Spleen (tissue), 13 donors: ENCODE data around the gene RBBP4. TPM values are rescaled to one million over a fixed set of nuclear protein-coding genes. Genes with fewer than 3 reads are reported as not detected.

Source experiments
- DNase-seq: peaks from one replicate; pipeline ENCODE4 v3.0.0-alpha.2; 2020
- H3K27ac ChIP-seq, 8 donors: fragments of 200-600 bp; sonication (generic) in 7 of 8; 1 replicate in 4 of 8; 2 replicates in 4 of 8; pipeline versions ENCODE4 v1.5.0 to v1.8.0; 2016 to 2021; ENCODE audit warnings: inconsistent platforms in 4 of 8, mild to moderate bottlenecking in 4 of 8, moderate library complexity in 1 of 8
- H3K27me3 ChIP-seq, 7 donors: fragments of 200-600 bp; sonication (generic) in 6 of 7; replicated peaks in 1 of 7; 1 replicate in 4 of 7; 2 replicates in 3 of 7; pipeline versions ENCODE4 v1.5.0 to v1.8.0; 2016 to 2021; ENCODE audit warnings: inconsistent platforms in 3 of 7, mild to moderate bottlenecking in 1 of 7
- H3K36me3 ChIP-seq, 6 donors: fragments of 200-600 bp; sonication (generic) in 5 of 6; 1 replicate in 4 of 6; 2 replicates in 2 of 6; pipeline versions ENCODE4 v1.5.0 to v1.8.0; 2016 to 2021; ENCODE audit warnings: inconsistent platforms in 2 of 6
- H3K4me1 ChIP-seq, 6 donors: fragments of 200-600 bp; sonication (generic) in 5 of 6; 1 replicate in 3 of 6; 2 replicates in 3 of 6; pipeline versions ENCODE4 v1.5.0 to v1.8.0; 2016 to 2021; ENCODE audit warnings: inconsistent platforms in 3 of 6
- H3K4me3 ChIP-seq, 8 donors: fragments of 200-600 bp; sonication (generic) in 7 of 8; 1 replicate in 4 of 8; 2 replicates in 4 of 8; pipeline versions ENCODE4 v1.5.0 to v1.8.0; 2016 to 2021; ENCODE audit warnings: inconsistent platforms in 4 of 8, mild to moderate bottlenecking in 4 of 8, moderate library complexity in 2 of 8
- H3K9me3 ChIP-seq, 8 donors: fragments of 200-600 bp; sonication (generic) in 7 of 8; 1 replicate in 4 of 8; 2 replicates in 4 of 8; pipeline versions ENCODE4 v1.5.0 to v1.8.0; 2016 to 2021; ENCODE audit warnings: inconsistent platforms in 4 of 8
- POLR2A ChIP-seq, 3 donors: fragments of 450-650 bp; IDR thresholded peaks; one replicate each; pipeline ENCODE4 v1.5.1; 2017; ENCODE audit warnings: antibody characterized with exemption in 3 of 3, mild to moderate bottlenecking in 1 of 3
- POLR2AphosphoS5 ChIP-seq, 3 donors: sonication (generic); formaldehyde crosslinking; IDR thresholded peaks; one replicate each; pipeline ENCODE4 v1.5.1; 2017; ENCODE audit warnings: antibody characterized with exemption in 3 of 3
- WGBS, 5 donors: extraction: QIAGEN DNeasy Blood & Tissue Kit in 3 of 5; methylation state at CpG; one replicate each; pipeline versions ENCODE4 v1.1.5 to v1.1.7; 2013 to 2018; 5-methylcytosine and 5-hydroxymethylcytosine counted together
- intact Hi-C: fragments of 100-400 bp; cut with DNase I; formaldehyde crosslinking; loops from one replicate; pipeline ENCODE4 v1.15.0; 2023; ENCODE audit warnings: low total_unique reads
- long read RNA-seq, 2 donors: transcript quantifications; one replicate each; lab custom pipeline, GENCODE V29; 2026
- polyA plus RNA-seq, 3 donors: library from polyadenylated mRNA; stranded (reverse); fragments of 200-250 nt; gene quantifications; one replicate each; pipeline ENCODE4 v1.2.1, GENCODE V29; 2013
- total RNA-seq, 7 donors: library from RNA; depleted of rRNA in 3 of 7; stranded (reverse); fragments of >200 nt in 3 of 7; fragmentation: NEBNext Ultra II Directional in 4 of 7; extraction: Animal tissue kit (Norgen Biotek cat#: 25700) in 4 of 7; gene quantifications; one replicate each; pipeline versions ENCODE4 v1.1.0 to v1.2.1, GENCODE V29; 2016 to 2021
- TF ChIP-seq, protein P1 (sequence below), 11 experiments: fragments of 200-600 bp in 7 of 11; fragments of 450-650 bp in 4 of 11; sonication (generic) in 4 of 11; IDR thresholded peaks in 8 of 11; conservative IDR thresholded peaks in 3 of 11; 1 replicate in 7 of 11; 2 replicates in 4 of 11; pipeline versions ENCODE4 v1.4.0 to v1.8.0; 2016 to 2021; ENCODE audit warnings: antibody characterized with exemption in 11 of 11, inconsistent platforms in 4 of 11, mild to moderate bottlenecking in 1 of 11
- donor health status: healthy with polysubstance abuse.
- donor health status: DM: no; HTN: no; CAD: no; lungs with moderate emphysema.
- donor health status: DM: no; HTN: no; CAD: no.
- donor health status: Bipolar disorder and iron deficiency.
- donor health status: healthy.
- donor health status: DM: no; HTN: no; CAD: no.
- donor health status: DM: yes; HTN: yes; CAD: no.

Gene RBBP4
- total RNA-seq (100 to 1,000 TPM; 122 to 181 (median 158) TPM), polyA plus RNA-seq (10 to 100 TPM; 42.4 to 74.1 (median 61.0) TPM)
- long read RNA-seq, donor 1, full-length matches to known transcripts: 39 of 45 reads
- long read RNA-seq, donor 1, partial matches to known transcripts: 6 of 45 reads
- long read RNA-seq, donor 1, other reads (novel, unspliced or antisense): 0 of 45 reads
- long read RNA-seq, donor 2, full-length matches to known transcripts: 31 of 36 reads
- long read RNA-seq, donor 2, partial matches to known transcripts: 5 of 36 reads
- long read RNA-seq, donor 2, other reads (novel, unspliced or antisense): 0 of 36 reads

DNA sequence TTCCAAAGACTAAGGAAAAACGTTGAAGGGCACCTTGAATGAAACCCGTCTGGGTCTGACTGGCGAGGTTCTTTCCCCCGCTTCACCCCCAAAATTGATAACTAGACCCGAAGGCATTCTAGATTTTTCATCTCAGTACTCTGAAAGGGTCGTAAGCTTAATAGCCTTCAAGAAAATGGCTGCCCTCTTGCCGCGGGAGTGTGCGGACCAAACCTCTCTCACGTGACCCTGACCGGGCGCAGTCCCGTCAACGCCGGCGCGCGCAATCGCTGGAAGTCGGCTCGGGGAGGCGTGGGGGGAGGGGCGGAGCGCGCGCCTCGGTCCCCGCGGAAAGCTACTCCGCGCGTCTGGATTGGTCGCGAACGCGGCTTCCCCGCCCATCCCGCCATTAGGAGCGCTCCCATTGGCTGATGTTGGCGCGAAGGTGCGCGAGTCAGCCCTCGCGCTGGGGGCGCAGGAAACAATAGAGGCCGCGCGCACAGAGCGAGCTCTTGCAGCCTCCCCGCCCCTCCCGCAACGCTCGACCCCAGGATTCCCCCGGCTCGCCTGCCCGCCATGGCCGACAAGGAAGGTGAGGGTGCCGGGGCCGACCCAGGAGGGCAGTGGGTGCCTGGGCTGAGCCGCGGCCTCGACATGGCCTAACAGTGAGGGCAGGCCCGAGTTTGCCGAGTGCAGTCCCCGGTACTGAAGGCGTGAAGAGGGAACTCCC is at the start of gene RBBP4:
TSS of gene RBBP4 (plus strand) at position 457 of the 709 bp plus-strand sequence. CDS start at position 556, 99 bp downstream.
- peak within 1 kb of the TSS; percentile 97 to 100 (median 99) for H3K27ac ChIP-seq
- peak; percentile 99 for DNase-seq
- peak within 1 kb of the TSS; percentile 65 to 91 (median 82) for H3K4me3 ChIP-seq
- no peaks in the 10 kb centered on the region for H3K9me3 ChIP-seq
- peaks cover 45 to 81% (median 74%) of the 10 kb centered on the region in 6 donors for H3K4me1 ChIP-seq
- peak in 2 of 3 donors; percentile 30 to 62 for TF ChIP-seq POLR2A (IDR thresholded peaks at IDR 0.05)
- TF ChIP-seq, protein P1, sequence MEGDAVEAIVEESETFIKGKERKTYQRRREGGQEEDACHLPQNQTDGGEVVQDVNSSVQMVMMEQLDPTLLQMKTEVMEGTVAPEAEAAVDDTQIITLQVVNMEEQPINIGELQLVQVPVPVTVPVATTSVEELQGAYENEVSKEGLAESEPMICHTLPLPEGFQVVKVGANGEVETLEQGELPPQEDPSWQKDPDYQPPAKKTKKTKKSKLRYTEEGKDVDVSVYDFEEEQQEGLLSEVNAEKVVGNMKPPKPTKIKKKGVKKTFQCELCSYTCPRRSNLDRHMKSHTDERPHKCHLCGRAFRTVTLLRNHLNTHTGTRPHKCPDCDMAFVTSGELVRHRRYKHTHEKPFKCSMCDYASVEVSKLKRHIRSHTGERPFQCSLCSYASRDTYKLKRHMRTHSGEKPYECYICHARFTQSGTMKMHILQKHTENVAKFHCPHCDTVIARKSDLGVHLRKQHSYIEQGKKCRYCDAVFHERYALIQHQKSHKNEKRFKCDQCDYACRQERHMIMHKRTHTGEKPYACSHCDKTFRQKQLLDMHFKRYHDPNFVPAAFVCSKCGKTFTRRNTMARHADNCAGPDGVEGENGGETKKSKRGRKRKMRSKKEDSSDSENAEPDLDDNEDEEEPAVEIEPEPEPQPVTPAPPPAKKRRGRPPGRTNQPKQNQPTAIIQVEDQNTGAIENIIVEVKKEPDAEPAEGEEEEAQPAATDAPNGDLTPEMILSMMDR (IDR thresholded peaks at IDR 0.05 in 8 of 11, conservative IDR thresholded peaks at IDR 0.05 in 3 of 11): peak in 3 of 11 experiments; percentile 18 to 51 (median 27)
- peak; percentile 89 to 97 (median 96) for TF ChIP-seq POLR2AphosphoS5 (IDR thresholded peaks at IDR 0.05)
- intact Hi-C loops: no loop called here
- 0 to 1% (median 0%) methylated on average over 22 to 67 of the region's 67 CpGs for WGBS, 5 donors
- H3K27me3 ChIP-seq: no peaks in the 10 kb centered on the region
- peaks cover 0 to 50% (median 19%) of the 10 kb centered on the region in 6 donors for H3K36me3 ChIP-seq

- Histone ChIP-seq H3K4me1 (no peaks in the 10 kb centered on the region), H3K27ac (no peak overlapping the region), H3K4me3 (no peak overlapping the region), H3K9me3 (no peaks in the 10 kb centered on the region), H3K27me3 (no peaks in the 10 kb centered on the region), H3K36me3 (peaks cover 0 to 8% (median 0%) of the 10 kb centered on the region in 6 donors)
- intact Hi-C loops: no loop called here
- WGBS, 5 donors: 89 to 98% (median 95%) methylated on average over 11 to 17 of the region's 17 CpGs
- TF ChIP-seq POLR2AphosphoS5 (IDR thresholded peaks at IDR 0.05) (no peak), POLR2A (IDR thresholded peaks at IDR 0.05) (no peak)
- TF ChIP-seq, protein P1 (IDR thresholded peaks at IDR 0.05 in 8 of 11, conservative IDR thresholded peaks at IDR 0.05 in 3 of 11): no peak
- DNase-seq: no peak
Observed at GRCh38 chr1:32605711-32606424, 45.1 kb upstream of the RBBP4 start.

DNA sequence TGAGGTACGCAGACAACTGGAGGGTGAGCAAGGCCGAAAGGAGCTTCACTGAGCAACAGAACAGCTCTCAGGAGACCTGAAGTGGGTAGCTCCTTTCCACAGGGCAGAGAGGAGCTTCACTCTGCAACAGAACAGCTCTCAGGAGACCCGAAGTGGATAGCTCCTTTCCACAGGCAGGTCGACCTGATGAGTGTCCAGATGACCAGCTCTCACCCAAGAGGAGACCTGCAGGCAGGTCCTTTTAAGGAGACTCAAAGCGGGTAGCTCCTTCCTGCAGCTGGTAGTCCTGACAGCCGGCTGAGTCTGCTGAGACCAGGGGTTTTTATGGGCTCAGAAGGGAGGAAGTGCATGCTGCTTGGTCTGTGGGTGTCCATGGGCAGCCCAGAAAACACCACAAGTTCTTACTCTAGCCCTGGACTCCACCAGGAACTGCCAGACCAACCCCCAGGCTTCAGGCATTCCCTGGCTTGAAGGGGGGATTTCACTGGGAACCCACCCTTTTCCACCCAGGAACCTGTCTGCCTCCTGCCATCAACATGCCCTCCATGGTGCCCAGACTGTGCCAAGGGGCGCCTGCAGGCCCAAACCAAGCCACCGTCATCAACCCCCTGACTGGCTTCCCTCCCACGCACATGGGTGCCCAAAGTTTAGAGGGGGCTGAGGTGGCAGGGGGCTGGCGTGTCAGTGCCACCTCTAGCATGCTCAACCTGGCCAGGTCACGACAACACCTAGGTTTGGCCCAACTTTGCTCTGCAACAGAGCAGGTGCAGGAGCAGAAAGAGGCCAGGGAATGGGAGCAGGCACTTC is 44.2 kb upstream of the RBBP4 start:
- no peak for DNase-seq
- Histone ChIP-seq H3K4me1 (peaks cover 0 to 5% (median 3%) of the 10 kb centered on the region in 6 donors), H3K27ac (no peak overlapping the region), H3K27me3 (no peaks in the 10 kb centered on the region), H3K4me3 (no peak overlapping the region), H3K9me3 (no peaks in the 10 kb centered on the region), H3K36me3 (peaks cover 0 to 8% (median 0%) of the 10 kb centered on the region in 6 donors)
- WGBS, 5 donors: 85 to 94% (median 89%) methylated on average over 9 to 11 of the region's 11 CpGs
- intact Hi-C loops: no loop called here
- TF ChIP-seq POLR2AphosphoS5 (IDR thresholded peaks at IDR 0.05) (no peak), POLR2A (IDR thresholded peaks at IDR 0.05) (no peak)
- TF ChIP-seq, protein P1 (IDR thresholded peaks at IDR 0.05 in 8 of 11, conservative IDR thresholded peaks at IDR 0.05 in 3 of 11): no peak
